ENCODE data around the gene NMNAT2. TPM values are rescaled to one million over a fixed set of nuclear protein-coding genes. Genes with fewer than 3 reads are reported as not detected.

NMNAT2 gene
- total and polyA plus RNA-seq, 12 donors, result 0.35 to 6.1 (median 2.9) TPM

- Histone ChIP-seq H3K27me3 (no peaks in the 10 kb centered on the region), H3K4me3 (no peak overlapping the region), H3K4me1 (replicated peaks in 1 of 2) (peaks cover 0 to 13% of the 10 kb centered on the region in 2 donors), H3K27ac (peak overlapping the region in 1 of 5 donors; percentile 40), H3K9me3 (replicated peaks in 1 of 3) (no peaks in the 10 kb centered on the region), H3K36me3 (replicated peaks in 1 of 2) (no peaks in the 10 kb centered on the region)
- WGBS, 4 donors, result 64 to 94% (median 74%) methylated on average over 4 to 5 of the region's 5 CpGs
- intact Hi-C loops (cut with DNase I), result loop anchor here (5.0 to 10.0 kb wide), 2 partner anchors 34 to 342 kb away; no protein-coding TSS in a partner anchor
- DNase-seq, result no peak
- TF ChIP-seq POLR2A (IDR thresholded peaks at IDR 0.05), result no peak
- TF ChIP-seq CTCF (IDR thresholded peaks at IDR 0.05), result no peak
These were observed 134.9 kb downstream of the NMNAT2 start for GRCh38 chr1:183283286-183283685.

GRCh38 chr1:183282101-183282855 is 135.9 kb downstream of the NMNAT2 start:
- H3K36me3 ChIP-seq (replicated peaks in 1 of 2), result no peaks in the 10 kb centered on the region
- H3K27me3 ChIP-seq, result no peaks in the 10 kb centered on the region
- TF ChIP-seq CTCF (IDR thresholded peaks at IDR 0.05) (no peak), POLR2A (IDR thresholded peaks at IDR 0.05) (no peak)
- H3K27ac ChIP-seq, result peak overlapping the region in 1 of 5 donors; percentile 79
- 56 to 80% (median 74%) methylated on average over 8 to 9 of the region's 9 CpGs for WGBS, 4 donors
- no peaks in the 10 kb centered on the region for H3K9me3 ChIP-seq (replicated peaks in 1 of 3)
- no peak overlapping the region for H3K4me3 ChIP-seq
- peaks cover 0 to 7% of the 10 kb centered on the region in 2 donors for H3K4me1 ChIP-seq (replicated peaks in 1 of 2)
- DNase-seq, result no peak
- intact Hi-C loops (cut with DNase I), result loop anchor here (5.0 to 10.0 kb wide), 2 partner anchors 35 to 343 kb away; no protein-coding TSS in a partner anchor

GRCh38 chr1:183281553-183282091 is 136.6 kb downstream of the NMNAT2 start:
- H3K4me1 ChIP-seq (replicated peaks in 1 of 2), result peaks cover 0 to under 1% of the 10 kb centered on the region in 2 donors

More at GRCh38 chr1:183281553-183282091, 136.6 kb downstream of the NMNAT2 start:
- Histone ChIP-seq H3K27me3 (no peaks in the 10 kb centered on the region), H3K36me3 (replicated peaks in 1 of 2) (no peaks in the 10 kb centered on the region), H3K9me3 (replicated peaks in 1 of 3) (no peaks in the 10 kb centered on the region), H3K27ac (peak overlapping the region in 1 of 5 donors; percentile 79), H3K4me3 (no peak overlapping the region)
- 36 to 50% (median 42%) methylated on average over 11 to 12 of the region's 12 CpGs for WGBS, 4 donors
- TF ChIP-seq CTCF (IDR thresholded peaks at IDR 0.05) (peak; percentile 84 to 93 (median 89)), POLR2A (IDR thresholded peaks at IDR 0.05) (no peak)
- peak; percentile 84 to 97 (median 90) for DNase-seq
- intact Hi-C loops (cut with DNase I), result loop anchor here (5.0 to 10.0 kb wide), 2 partner anchors 36 to 343 kb away; no protein-coding TSS in a partner anchor

Data from adrenal gland (tissue), 12 donors.